ENCODE results near the gene FHAD1.

- TF ChIP-seq EZH2 (IDR thresholded peaks at IDR 0.05; ENCODE audit: borderline replicate concordance): no peak
- TF ChIP-seq, protein P1, sequence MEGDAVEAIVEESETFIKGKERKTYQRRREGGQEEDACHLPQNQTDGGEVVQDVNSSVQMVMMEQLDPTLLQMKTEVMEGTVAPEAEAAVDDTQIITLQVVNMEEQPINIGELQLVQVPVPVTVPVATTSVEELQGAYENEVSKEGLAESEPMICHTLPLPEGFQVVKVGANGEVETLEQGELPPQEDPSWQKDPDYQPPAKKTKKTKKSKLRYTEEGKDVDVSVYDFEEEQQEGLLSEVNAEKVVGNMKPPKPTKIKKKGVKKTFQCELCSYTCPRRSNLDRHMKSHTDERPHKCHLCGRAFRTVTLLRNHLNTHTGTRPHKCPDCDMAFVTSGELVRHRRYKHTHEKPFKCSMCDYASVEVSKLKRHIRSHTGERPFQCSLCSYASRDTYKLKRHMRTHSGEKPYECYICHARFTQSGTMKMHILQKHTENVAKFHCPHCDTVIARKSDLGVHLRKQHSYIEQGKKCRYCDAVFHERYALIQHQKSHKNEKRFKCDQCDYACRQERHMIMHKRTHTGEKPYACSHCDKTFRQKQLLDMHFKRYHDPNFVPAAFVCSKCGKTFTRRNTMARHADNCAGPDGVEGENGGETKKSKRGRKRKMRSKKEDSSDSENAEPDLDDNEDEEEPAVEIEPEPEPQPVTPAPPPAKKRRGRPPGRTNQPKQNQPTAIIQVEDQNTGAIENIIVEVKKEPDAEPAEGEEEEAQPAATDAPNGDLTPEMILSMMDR (IDR thresholded peaks at IDR 0.05; ENCODE audit: poor library complexity): no peak
Measured at GRCh38 chr1:15336866-15337265, 89.8 kb downstream of the FHAD1 start.

Measured in hepatocyte (in vitro differentiated cells).